GM23248 (cell line): Measurements from ENCODE around the gene RAB44. TPM values are rescaled to one million over a fixed set of nuclear protein-coding genes. Genes with fewer than 3 reads are reported as not detected.

Experiments
- DNase-seq: peaks from one replicate; pipeline ENCODE4 v3.0.0-alpha.2; 2015
- H2AFZ ChIP-seq: fragments of 200-600 bp; sonication (generic); 2 replicates; pipeline ENCODE4 v1.6.1; 2016; ENCODE audit warnings: antibody characterized with exemption
- H3F3A ChIP-seq: fragments of 200-600 bp; sonication (generic); 2 replicates; pipeline ENCODE4 v1.6.1; 2016; ENCODE audit warnings: mild to moderate bottlenecking, antibody characterized with exemption, mixed run types; ENCODE audit not compliant: insufficient read depth
- H3K27ac ChIP-seq: fragments of 200-600 bp; sonication (generic); 2 replicates; pipeline ENCODE4 v1.5.1; 2016; ENCODE audit warnings: mild to moderate bottlenecking
- H3K27me3 ChIP-seq: fragments of 200-600 bp; sonication (generic); replicated peaks from 2 replicates; pipeline ENCODE4 v1.6.1; 2016; ENCODE audit warnings: mild to moderate bottlenecking; ENCODE audit not compliant: insufficient read depth
- H3K36me3 ChIP-seq: fragments of 200-600 bp; sonication (generic); 2 replicates; pipeline ENCODE4 v1.6.1; 2016; ENCODE audit warnings: low read depth, mild to moderate bottlenecking
- H3K4me1 ChIP-seq: fragments of 200-600 bp; sonication (generic); 2 replicates; pipeline ENCODE4 v1.6.1; 2016; ENCODE audit warnings: mild to moderate bottlenecking; ENCODE audit not compliant: insufficient read depth
- H3K4me2 ChIP-seq: fragments of 200-600 bp; sonication (generic); one replicate; pipeline ENCODE4 v1.6.1; 2016; ENCODE audit warnings: mild to moderate bottlenecking; ENCODE audit not compliant: unreplicated experiment
- H3K4me3 ChIP-seq: fragments of 200-600 bp; sonication (generic); 2 replicates; pipeline ENCODE4 v1.5.1; 2016; ENCODE audit warnings: mild to moderate bottlenecking
- H3K79me2 ChIP-seq: fragments of 200-600 bp; sonication (generic); 2 replicates; pipeline ENCODE4 v1.6.1; 2016; ENCODE audit warnings: mild to moderate bottlenecking; ENCODE audit not compliant: insufficient read depth
- H3K9ac ChIP-seq: fragments of 200-600 bp; sonication (generic); 2 replicates; pipeline ENCODE4 v1.6.1; 2016; ENCODE audit warnings: mild to moderate bottlenecking
- H3K9me2 ChIP-seq: fragments of 200-600 bp; sonication (generic); 2 replicates; pipeline ENCODE4 v1.6.1; 2016; ENCODE audit warnings: mixed run types, mild to moderate bottlenecking, moderate library complexity; ENCODE audit not compliant: insufficient read depth
- H3K9me3 ChIP-seq: fragments of 200-600 bp; sonication (generic); one replicate; pipeline ENCODE4 v1.6.1; 2017; ENCODE audit warnings: low read depth
- H4K20me1 ChIP-seq: fragments of 200-600 bp; sonication (generic); 2 replicates; pipeline ENCODE4 v1.6.0; 2016; ENCODE audit not compliant: insufficient read depth
- EZH2 ChIP-seq: fragments of 200-600 bp; sonication (generic); IDR thresholded peaks from 2 replicates; pipeline ENCODE4 v1.6.1; 2018; ENCODE audit warnings: antibody characterized with exemption, mild to moderate bottlenecking; ENCODE audit not compliant: insufficient read depth, poor library complexity, severe bottlenecking
- EZH2phosphoT487 ChIP-seq: fragments of 200-600 bp; sonication (generic); IDR thresholded peaks from 2 replicates; pipeline ENCODE4 v1.6.1; 2018; ENCODE audit warnings: antibody characterized with exemption, moderate library complexity, mild to moderate bottlenecking, low read depth; ENCODE audit not compliant: insufficient read depth
- WGBS, 2 experiments: methylation state at CpG; one replicate each; pipeline ENCODE4 v1.1.6; 2015 to 2017; ENCODE audit warnings: low lambda C conversion rate in 2 of 2, low coverage in 1 of 2; ENCODE audit errors: missing lambda C conversion rate in 2 of 2; 5-methylcytosine and 5-hydroxymethylcytosine counted together
- in situ Hi-C: fragments of 300-500 bp; cut with MboI; formaldehyde crosslinking; loops from 2 replicates; pipeline ENCODE4 v1.15.0; 2020
- polyA plus RNA-seq: library from polyadenylated mRNA; unstranded; fragments of >200 nt; fragmentation: Nextera tagmentation; extraction: Ambion mirVana; gene quantifications from 2 replicates; pipeline ENCODE4 v1.2.1, GENCODE V29; 2016
- total RNA-seq: library from RNA; depleted of rRNA; stranded (reverse); fragments of >200 nt; shearing (Covaris generic); gene quantifications from 2 replicates; pipeline ENCODE4 v1.2.3, GENCODE V29; 2014

The RAB44 gene
- total and polyA plus RNA-seq, 2 experiments from 2014 or later: not detected

- Histone ChIP-seq H4K20me1 (no peaks in the 10 kb centered on the region), H2AFZ (no peak overlapping the region), H3K9me3 (no peaks in the 10 kb centered on the region), H3F3A (peaks cover 8% of the 10 kb centered on the region; the same call in 1 of the 2 replicates), H3K4me3 (no peak overlapping the region), H3K79me2 (no peaks in the 10 kb centered on the region), H3K9ac (no peak overlapping the region), H3K4me1 (peaks cover 11% of the 10 kb centered on the region), H3K36me3 (no peaks in the 10 kb centered on the region), H3K9me2 (no peaks in the 10 kb centered on the region), H3K27me3 (no peaks in the 10 kb centered on the region), H3K27ac (no peak overlapping the region), H3K4me2 (no peak overlapping the region)
- TF ChIP-seq EZH2 (no peak), EZH2phosphoT487 (no peak)
- in situ Hi-C loops: no loop called here
- DNase-seq: peak; percentile 41
- 68 to 70% methylated on average over 13 of the region's 13 CpGs for WGBS, 2 experiments
These were observed 42.6 kb downstream of the RAB44 start for GRCh38 chr6:36739947-36740817.

GRCh38 chr6:36740818-36741179, 43.2 kb downstream of the RAB44 start:
- Histone ChIP-seq H3K79me2 (no peaks in the 10 kb centered on the region), H3K4me1 (peaks cover 6% of the 10 kb centered on the region), H3K27me3 (no peaks in the 10 kb centered on the region), H3K36me3 (no peaks in the 10 kb centered on the region), H3F3A (peaks cover 7% of the 10 kb centered on the region; the same call in 1 of the 2 replicates), H3K9me3 (no peaks in the 10 kb centered on the region), H3K27ac (no peak overlapping the region), H3K9ac (no peak overlapping the region), H3K9me2 (no peaks in the 10 kb centered on the region), H4K20me1 (no peaks in the 10 kb centered on the region), H3K4me3 (no peak overlapping the region), H2AFZ (no peak overlapping the region), H3K4me2 (no peak overlapping the region)
- 91 to 97% methylated on average over 9 to 11 of the region's 11 CpGs for WGBS, 2 experiments
- no peak for TF ChIP-seq EZH2
- no peak for TF ChIP-seq EZH2phosphoT487
- no peak for DNase-seq
- in situ Hi-C loops: no loop called here

GRCh38 chr6:36742146-36742545, 44.5 kb downstream of the RAB44 start:
- H3K36me3 ChIP-seq: no peaks in the 10 kb centered on the region
- in situ Hi-C loops: no loop called here
- no peaks in the 10 kb centered on the region for H3K9me3 ChIP-seq
- H3K9me2 ChIP-seq: no peaks in the 10 kb centered on the region
- H3K79me2 ChIP-seq: no peaks in the 10 kb centered on the region
- no peaks in the 10 kb centered on the region for H3K27me3 ChIP-seq
- no peaks in the 10 kb centered on the region for H4K20me1 ChIP-seq
- DNase-seq: no peak
- no peak for TF ChIP-seq EZH2phosphoT487
- TF ChIP-seq EZH2: no peak
- H3K4me3 ChIP-seq: no peak overlapping the region
- no peak overlapping the region for H2AFZ ChIP-seq
- WGBS, 2 experiments: 83 to 90% methylated on average over 7 to 19 of the region's 19 CpGs
- H3K4me2 ChIP-seq: no peak overlapping the region
- H3K9ac ChIP-seq: no peak overlapping the region
- no peaks in the 10 kb centered on the region for H3F3A ChIP-seq
- no peaks in the 10 kb centered on the region for H3K4me1 ChIP-seq
- no peak overlapping the region for H3K27ac ChIP-seq

GRCh38 chr6:36743032-36743431, 45.4 kb downstream of the RAB44 start:
- no peak for DNase-seq
- H3K4me1 ChIP-seq: no peaks in the 10 kb centered on the region
- no peak overlapping the region for H3K9ac ChIP-seq
- no peak overlapping the region for H2AFZ ChIP-seq
- no peak overlapping the region for H3K4me3 ChIP-seq
- H4K20me1 ChIP-seq: no peaks in the 10 kb centered on the region
- no peaks in the 10 kb centered on the region for H3K9me3 ChIP-seq
- in situ Hi-C loops: no loop called here
- no peaks in the 10 kb centered on the region for H3K79me2 ChIP-seq
- 76 to 79% methylated on average over 5 of the region's 5 CpGs for WGBS, 2 experiments
- H3K27me3 ChIP-seq: no peaks in the 10 kb centered on the region
- no peak overlapping the region for H3K4me2 ChIP-seq
- H3K9me2 ChIP-seq: no peaks in the 10 kb centered on the region
- no peaks in the 10 kb centered on the region for H3F3A ChIP-seq
- TF ChIP-seq EZH2 (no peak), EZH2phosphoT487 (no peak)
- H3K36me3 ChIP-seq: no peaks in the 10 kb centered on the region
- no peak overlapping the region for H3K27ac ChIP-seq
